Activated CD4-positive, alpha-beta T cell treated with anti-CD3 and anti-CD28 coated beads, Interleukin-2, amount 10 ng/mL, durations not matched to agents 24 days and 14 days (primary cell): ENCODE results near the gene TBC1D30. TPM values are rescaled to one million over a fixed set of nuclear protein-coding genes. Genes with fewer than 3 reads are reported as not detected.
A peak's percentile ranks its signal among the peaks of the same experiment; 100 is the strongest.
"Not testable (repeated sequence)": the region's sequence is repeated elsewhere in the genome, so short reads cannot be mapped to it uniquely, and the experiment has no call there.

ENCODE experiments used
- DNase-seq: peaks from one replicate; pipeline ENCODE4 v3.0.0; 2022
- H3K27ac Mint-ChIP-seq: one replicate; pipeline ENCODE4 v1.8.0; 2022; ENCODE audit warnings: mild to moderate bottlenecking, mixed read lengths
- H3K27me3 Mint-ChIP-seq: one replicate; pipeline ENCODE4 v1.8.0; 2022; ENCODE audit warnings: mixed read lengths
- H3K36me3 Mint-ChIP-seq: one replicate; pipeline ENCODE4 v1.8.0; 2022; ENCODE audit warnings: low read depth, mild to moderate bottlenecking, mixed read lengths
- H3K4me1 Mint-ChIP-seq: one replicate; pipeline ENCODE4 v1.8.0; 2021; ENCODE audit warnings: mixed read lengths
- H3K4me3 Mint-ChIP-seq: one replicate; pipeline ENCODE4 v1.8.0; 2022; ENCODE audit warnings: mild to moderate bottlenecking, moderate library complexity, mixed read lengths
- H3K9me3 Mint-ChIP-seq: one replicate; pipeline ENCODE4 v1.8.0; 2021; ENCODE audit warnings: mixed read lengths
- intact Hi-C: fragments of 100-400 bp; cut with micrococcal nuclease; formaldehyde crosslinking; loops from one replicate; pipeline ENCODE4 v1.15.1; 2023
- total RNA-seq: library from RNA; stranded (reverse); gene quantifications from 2 replicates; pipeline ENCODE4 v1.2.3, GENCODE V29; 2022

Gene TBC1D30
- total RNA-seq, 1 donor from 2014 or later, result 1.7 TPM

- no peak for DNase-seq
- Mint-ChIP-seq H3K36me3 (no peaks in the 10 kb centered on the region), H3K27ac (no peak overlapping the region), H3K4me1 (peaks cover 4% of the 10 kb centered on the region), H3K9me3 (no peaks in the 10 kb centered on the region), H3K4me3 (no peak overlapping the region), H3K27me3 (peaks cover 21% of the 10 kb centered on the region)
- intact Hi-C loops, result no loop called here
Measured at GRCh38 chr12:64819816-64820402, 4.5 kb upstream of the TBC1D30 start.

- Mint-ChIP-seq H3K27ac (no peak overlapping the region), H3K27me3 (peaks cover 26% of the 10 kb centered on the region), H3K4me1 (peaks cover 4% of the 10 kb centered on the region), H3K36me3 (no peaks in the 10 kb centered on the region), H3K9me3 (no peaks in the 10 kb centered on the region), H3K4me3 (no peak overlapping the region)
- intact Hi-C loops, result no loop called here
- DNase-seq, result no peak
Measured at GRCh38 chr12:64820593-64820992, 3.9 kb upstream of the TBC1D30 start.

GRCh38 chr12:64821116-64821630 lies 3.3 kb upstream of the TBC1D30 start:
- Mint-ChIP-seq H3K4me3 (no peak overlapping the region), H3K27ac (no peak overlapping the region), H3K4me1 (peaks cover 7% of the 10 kb centered on the region), H3K36me3 (no peaks in the 10 kb centered on the region), H3K27me3 (peaks cover 31% of the 10 kb centered on the region), H3K9me3 (peaks cover 4% of the 10 kb centered on the region)
- intact Hi-C loops, result no loop called here
- no peak for DNase-seq

- DNase-seq, result no peak
- peaks cover 49% of the 10 kb centered on the region for H3K27me3 Mint-ChIP-seq
Measured at GRCh38 chr12:64824130-64824499, 332 bp upstream of the TBC1D30 start.

GRCh38 chr12:64825143-64826021 lies 935 bp downstream of the TBC1D30 start:
- Mint-ChIP-seq H3K4me1 (peaks cover 11% of the 10 kb centered on the region), H3K36me3 (no peaks in the 10 kb centered on the region), H3K9me3 (peaks cover 7% of the 10 kb centered on the region), H3K4me3 (peak overlapping the region; percentile 73), H3K27ac (no peak overlapping the region), H3K27me3 (peaks cover 52% of the 10 kb centered on the region)
- no peak for DNase-seq
- intact Hi-C loops, result no loop called here

More at GRCh38 chr12:64824130-64824499, 332 bp upstream of the TBC1D30 start:
- peaks cover 7% of the 10 kb centered on the region for H3K9me3 Mint-ChIP-seq
- intact Hi-C loops, result no loop called here
- H3K4me3 Mint-ChIP-seq, result peak overlapping the region; percentile 73
- no peak overlapping the region for H3K27ac Mint-ChIP-seq
- no peaks in the 10 kb centered on the region for H3K36me3 Mint-ChIP-seq
- H3K4me1 Mint-ChIP-seq, result peaks cover 11% of the 10 kb centered on the region

- H3K4me3 Mint-ChIP-seq, result peak overlapping the region; percentile 60
- peak; percentile 80 for DNase-seq
- peaks cover 49% of the 10 kb centered on the region for H3K27me3 Mint-ChIP-seq
- H3K27ac Mint-ChIP-seq, result no peak overlapping the region
- H3K9me3 Mint-ChIP-seq, result peaks cover 7% of the 10 kb centered on the region
- H3K4me1 Mint-ChIP-seq, result peaks cover 11% of the 10 kb centered on the region
- H3K36me3 Mint-ChIP-seq, result no peaks in the 10 kb centered on the region
- intact Hi-C loops, result no loop called here
Measured at GRCh38 chr12:64826234-64826633, 1.8 kb downstream of the TBC1D30 start.

DNA sequence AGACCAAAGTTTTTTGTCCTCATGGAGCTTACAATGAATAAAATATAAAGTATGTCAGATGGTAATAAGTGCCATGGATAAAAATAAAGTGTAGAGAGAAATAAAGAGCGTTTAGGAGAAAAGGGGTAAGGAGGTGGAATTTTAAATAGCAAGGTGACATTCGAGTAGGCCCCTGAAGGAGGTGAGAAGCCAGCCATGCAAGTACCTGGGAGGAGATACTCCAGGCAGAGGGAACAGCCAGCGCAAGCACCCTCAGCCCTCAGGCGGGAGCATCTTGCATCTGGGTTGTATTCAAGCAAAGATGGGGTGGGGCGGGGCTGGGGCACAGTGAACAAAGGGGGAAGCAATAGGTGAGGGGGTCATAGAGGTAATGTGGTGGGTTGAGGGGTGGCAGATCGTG lies 4.3 kb downstream of the TBC1D30 start:
- Mint-ChIP-seq H3K27me3 (peaks cover 42% of the 10 kb centered on the region), H3K4me1 (peaks cover 11% of the 10 kb centered on the region), H3K27ac (no peak overlapping the region), H3K4me3 (no peak overlapping the region), H3K36me3 (no peaks in the 10 kb centered on the region), H3K9me3 (peaks cover 7% of the 10 kb centered on the region)
- DNase-seq, result no peak
- intact Hi-C loops, result no loop called here

- DNase-seq, result no peak
- no peak overlapping the region for H3K27ac Mint-ChIP-seq
- intact Hi-C loops, result no loop called here
- no peak overlapping the region for H3K4me3 Mint-ChIP-seq
- H3K36me3 Mint-ChIP-seq, result no peaks in the 10 kb centered on the region
- no peaks in the 10 kb centered on the region for H3K9me3 Mint-ChIP-seq
- H3K27me3 Mint-ChIP-seq, result peaks cover 10% of the 10 kb centered on the region
- H3K4me1 Mint-ChIP-seq, result no peaks in the 10 kb centered on the region
Measured at GRCh38 chr12:64833928-64834327, 9.5 kb downstream of the TBC1D30 start.

- no peak overlapping the region for H3K27ac Mint-ChIP-seq
Measured at GRCh38 chr12:64835901-64836300, 11.5 kb downstream of the TBC1D30 start.

GRCh38 chr12:64836856-64837255 lies 12.4 kb downstream of the TBC1D30 start:
- no peaks in the 10 kb centered on the region for H3K4me1 Mint-ChIP-seq
- no peak for DNase-seq
- H3K27me3 Mint-ChIP-seq, result peaks cover 5% of the 10 kb centered on the region
- no peaks in the 10 kb centered on the region for H3K9me3 Mint-ChIP-seq
- no peak overlapping the region for H3K4me3 Mint-ChIP-seq
- no peak overlapping the region for H3K27ac Mint-ChIP-seq
- intact Hi-C loops, result no loop called here
- no peaks in the 10 kb centered on the region for H3K36me3 Mint-ChIP-seq

More at GRCh38 chr12:64835901-64836300, 11.5 kb downstream of the TBC1D30 start:
- intact Hi-C loops, result no loop called here
- Mint-ChIP-seq H3K4me3 (no peak overlapping the region), H3K9me3 (no peaks in the 10 kb centered on the region), H3K27me3 (peaks cover 5% of the 10 kb centered on the region), H3K36me3 (no peaks in the 10 kb centered on the region), H3K4me1 (no peaks in the 10 kb centered on the region)
- DNase-seq, result no peak

DNA sequence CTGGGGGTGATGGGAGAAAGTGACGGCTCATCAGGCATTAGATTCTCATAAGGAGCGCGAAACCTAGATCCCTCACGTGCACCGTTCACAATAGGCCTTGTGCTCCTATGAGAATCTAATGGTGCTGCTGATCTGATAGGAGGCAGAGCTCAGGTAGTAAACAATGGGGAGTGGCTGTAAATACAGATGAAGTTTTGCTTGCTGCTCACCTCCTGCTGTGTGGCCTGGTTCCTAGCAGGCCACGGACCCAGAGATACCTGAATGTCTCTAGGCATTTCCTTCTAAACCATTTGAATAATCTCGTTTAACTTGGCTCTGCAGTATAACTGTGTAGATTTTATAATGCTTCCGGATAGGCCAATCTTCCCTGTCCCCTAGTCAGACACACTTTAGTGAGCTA lies 13.0 kb downstream of the TBC1D30 start:
- Mint-ChIP-seq H3K9me3 (no peaks in the 10 kb centered on the region), H3K27ac (no peak overlapping the region), H3K4me3 (no peak overlapping the region), H3K27me3 (peaks cover 5% of the 10 kb centered on the region), H3K36me3 (no peaks in the 10 kb centered on the region), H3K4me1 (no peaks in the 10 kb centered on the region)
- intact Hi-C loops, result no loop called here
- no peak for DNase-seq

DNA sequence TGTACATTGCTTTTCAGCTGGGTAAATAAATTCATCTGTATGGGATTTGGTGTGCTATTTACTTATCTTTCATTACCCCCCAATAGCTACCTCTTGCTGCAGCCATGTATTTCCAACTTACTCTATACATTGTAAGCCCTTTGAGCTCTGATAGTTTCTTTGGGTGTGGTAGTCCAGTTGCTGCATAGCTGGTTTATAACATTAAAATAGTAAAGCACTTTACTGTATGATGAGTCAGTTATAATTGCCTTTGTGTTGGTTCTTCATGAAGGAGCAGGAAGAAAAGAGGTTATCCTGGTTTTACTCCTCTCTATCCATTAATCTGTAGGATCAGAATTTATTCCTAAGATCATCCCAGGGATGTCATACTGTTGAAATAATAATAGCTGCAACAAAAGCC lies 15.7 kb downstream of the TBC1D30 start:
- H3K4me3 Mint-ChIP-seq, result no peak overlapping the region
- no peaks in the 10 kb centered on the region for H3K4me1 Mint-ChIP-seq
- peaks cover 5% of the 10 kb centered on the region for H3K27me3 Mint-ChIP-seq
- H3K9me3 Mint-ChIP-seq, result no peaks in the 10 kb centered on the region
- intact Hi-C loops, result no loop called here
- H3K27ac Mint-ChIP-seq, result no peak overlapping the region
- DNase-seq, result no peak
- H3K36me3 Mint-ChIP-seq, result no peaks in the 10 kb centered on the region

- intact Hi-C loops, result no loop called here
- no peaks in the 10 kb centered on the region for H3K36me3 Mint-ChIP-seq
- H3K27ac Mint-ChIP-seq, result no peak overlapping the region
- peaks cover 5% of the 10 kb centered on the region for H3K27me3 Mint-ChIP-seq
- H3K4me3 Mint-ChIP-seq, result no peak overlapping the region
- no peaks in the 10 kb centered on the region for H3K4me1 Mint-ChIP-seq
- no peaks in the 10 kb centered on the region for H3K9me3 Mint-ChIP-seq
- DNase-seq, result no peak
Measured at GRCh38 chr12:64840949-64841717, 16.7 kb downstream of the TBC1D30 start.

- H3K36me3 Mint-ChIP-seq, intact Hi-C loops, DNase-seq, H3K4me3 Mint-ChIP-seq, H3K27me3 Mint-ChIP-seq, H3K9me3 Mint-ChIP-seq, H3K4me1 Mint-ChIP-seq, H3K27ac Mint-ChIP-seq: not testable (repeated sequence)
Measured at GRCh38 chr12:64848409-64848808, 24.0 kb downstream of the TBC1D30 start.
